ENCODE measurements around the gene RFX7.

DNA sequence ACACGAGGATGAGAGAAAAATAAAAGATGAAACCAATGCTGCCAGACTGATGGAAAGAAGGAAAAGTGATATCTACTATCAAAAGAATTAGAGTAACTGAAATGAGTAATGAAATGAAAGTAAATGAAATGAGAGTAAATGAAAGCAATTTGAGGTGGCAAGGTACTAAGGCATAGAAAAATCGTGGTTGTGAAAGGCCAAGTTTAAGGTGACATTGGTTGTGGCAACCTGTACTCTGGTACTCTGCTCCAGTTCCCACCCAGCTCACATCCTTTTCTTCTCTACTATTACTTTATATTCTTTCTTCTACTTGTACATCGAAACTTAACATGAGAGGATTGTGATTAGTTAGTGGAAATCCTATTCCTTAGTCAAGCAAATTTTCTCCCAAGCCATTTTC is 10.1 kb downstream of the RFX7 start:
- TF ChIP-seq POLR2AphosphoS5 (IDR thresholded peaks at IDR 0.05; ENCODE audit: low read depth, low read length): no peak
- TF ChIP-seq POLR2A (IDR thresholded peaks at IDR 0.05; ENCODE audit: low read depth, low read length): no peak

All from GM12892 (cell line).